Measurements from ENCODE around the gene ZNRF1.

The ZNRF1 gene

DNA sequence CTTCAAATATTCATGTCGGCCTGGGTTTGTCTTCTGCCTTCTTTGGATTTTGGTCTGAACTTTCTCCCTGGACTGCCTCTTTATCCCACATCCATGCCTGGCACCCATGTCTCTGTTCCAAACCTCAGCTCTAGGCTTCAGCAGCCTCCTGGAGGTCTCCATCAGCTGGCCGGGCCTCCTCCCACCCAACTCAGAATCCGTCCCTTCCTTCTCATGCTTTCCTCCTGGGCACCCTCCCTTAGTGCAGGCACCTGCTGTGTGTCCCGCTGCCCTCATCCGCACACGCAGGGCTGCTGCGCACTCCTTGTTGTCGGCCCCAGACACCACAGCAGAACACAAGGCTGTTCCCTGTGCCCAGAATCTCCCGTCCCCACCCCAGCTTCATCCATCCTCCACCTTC is 103.8 kb downstream of the ZNRF1 start:
- Histone ChIP-seq H3K9ac (ENCODE audit: low read depth in 1 of 2, low read length in 2 of 2) (no peak overlapping the region), H3K4me1 (ENCODE audit: control insufficient read depth in 1 of 2, insufficient read depth in 2 of 2, low read length in 2 of 2) (peaks cover 28 to 34% of the 10 kb centered on the region in 2 donors), H3K9me3 (ENCODE audit: control insufficient read depth in 1 of 2, low read length in 2 of 2) (no peaks in the 10 kb centered on the region), H3K4me3 (ENCODE audit: low read depth in 1 of 2, low read length in 2 of 2) (no peak overlapping the region), H3K36me3 (ENCODE audit: control insufficient read depth in 1 of 2, insufficient read depth in 2 of 2, low read length in 2 of 2) (peaks cover 0 to 14% of the 10 kb centered on the region in 2 donors), H3K27me3 (ENCODE audit: control insufficient read depth in 1 of 2, insufficient read depth in 2 of 2, low read length in 2 of 2) (no peaks in the 10 kb centered on the region), H3K27ac (ENCODE audit: low read depth, low read length) (no peak overlapping the region)

GRCh38 chr16:75103994-75104393 is 105.2 kb downstream of the ZNRF1 start:
- H3K4me3 ChIP-seq (ENCODE audit: low read depth in 1 of 2, low read length in 2 of 2) = no peak overlapping the region
- no peak overlapping the region for H3K27ac ChIP-seq (ENCODE audit: low read depth, low read length)
- no peaks in the 10 kb centered on the region for H3K27me3 ChIP-seq (ENCODE audit: control insufficient read depth in 1 of 2, insufficient read depth in 2 of 2, low read length in 2 of 2)
- no peak overlapping the region for H3K9ac ChIP-seq (ENCODE audit: low read depth in 1 of 2, low read length in 2 of 2)
- no peaks in the 10 kb centered on the region for H3K9me3 ChIP-seq (ENCODE audit: control insufficient read depth in 1 of 2, low read length in 2 of 2)
- H3K4me1 ChIP-seq (ENCODE audit: control insufficient read depth in 1 of 2, insufficient read depth in 2 of 2, low read length in 2 of 2) = peaks cover 27 to 28% of the 10 kb centered on the region in 2 donors
- H3K36me3 ChIP-seq (ENCODE audit: control insufficient read depth in 1 of 2, insufficient read depth in 2 of 2, low read length in 2 of 2) = peaks cover 0 to 14% of the 10 kb centered on the region in 2 donors

DNA sequence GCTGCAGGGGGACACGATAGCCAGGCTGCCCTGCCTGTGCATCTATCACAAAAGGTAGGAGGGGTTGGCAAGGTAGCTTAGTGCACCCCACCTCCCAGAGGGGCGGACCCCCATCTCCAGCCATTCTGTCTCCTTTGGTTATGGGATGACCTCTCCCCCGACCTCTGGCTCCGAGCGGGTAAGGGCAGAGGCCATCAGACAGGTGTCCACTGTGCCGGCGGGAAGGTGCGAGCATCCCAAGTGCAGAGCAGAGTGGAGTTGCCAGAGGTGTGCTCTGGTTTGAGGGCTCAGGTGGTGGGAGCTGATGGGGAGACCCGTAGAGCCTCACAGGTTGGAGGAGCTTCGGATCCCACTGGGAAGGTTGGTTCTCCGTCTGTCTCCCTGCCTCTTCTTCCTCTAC is 106.0 kb downstream of the ZNRF1 start:
- Histone ChIP-seq H3K27ac (ENCODE audit: low read depth, low read length) (no peak overlapping the region), H3K9me3 (ENCODE audit: control insufficient read depth in 1 of 2, low read length in 2 of 2) (no peaks in the 10 kb centered on the region), H3K4me1 (ENCODE audit: control insufficient read depth in 1 of 2, insufficient read depth in 2 of 2, low read length in 2 of 2) (peaks cover 30 to 31% of the 10 kb centered on the region in 2 donors), H3K27me3 (ENCODE audit: control insufficient read depth in 1 of 2, insufficient read depth in 2 of 2, low read length in 2 of 2) (no peaks in the 10 kb centered on the region), H3K36me3 (ENCODE audit: control insufficient read depth in 1 of 2, insufficient read depth in 2 of 2, low read length in 2 of 2) (peaks cover 0 to 14% of the 10 kb centered on the region in 2 donors), H3K4me3 (ENCODE audit: low read depth in 1 of 2, low read length in 2 of 2) (no peak overlapping the region), H3K9ac (ENCODE audit: low read depth in 1 of 2, low read length in 2 of 2) (no peak overlapping the region)

DNA sequence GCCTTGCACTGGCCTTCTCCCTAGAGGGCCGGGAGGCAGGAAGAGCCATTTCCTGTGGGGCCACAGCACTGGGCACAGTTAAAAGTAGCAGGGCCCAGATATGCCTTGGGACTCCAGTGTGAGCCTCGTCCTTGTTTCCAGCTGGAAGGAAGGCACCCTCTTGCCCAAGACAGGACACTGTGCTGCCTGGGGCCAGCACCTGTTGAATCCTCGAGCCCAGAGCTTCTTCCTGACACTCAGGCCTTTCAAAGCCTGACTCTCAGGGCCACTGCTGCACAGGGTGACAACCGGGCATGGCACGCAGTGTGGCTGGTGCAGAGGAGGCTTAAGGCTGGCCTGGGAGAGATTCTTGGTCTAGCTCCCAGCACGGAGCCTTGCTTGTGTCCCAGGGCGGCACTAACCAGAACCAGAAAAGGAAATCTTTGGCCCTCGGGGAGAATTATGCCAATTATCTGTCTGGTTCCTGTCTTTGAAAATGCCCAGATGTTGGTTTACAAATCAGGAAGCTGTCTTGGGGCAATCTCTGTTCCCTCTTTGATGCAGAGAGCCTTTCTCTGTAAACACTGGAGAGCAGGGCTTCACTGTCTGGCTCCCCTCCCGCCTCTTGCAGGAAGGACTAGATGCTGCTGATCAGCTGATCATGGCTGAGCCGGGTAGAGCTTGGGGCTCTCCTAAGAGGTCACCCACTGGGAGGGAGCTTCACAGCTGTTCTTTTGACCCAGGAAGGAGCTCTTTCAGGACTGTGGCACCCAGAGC is 106.7 kb downstream of the ZNRF1 start:
- Histone ChIP-seq H3K27me3 (ENCODE audit: control insufficient read depth in 1 of 2, insufficient read depth in 2 of 2, low read length in 2 of 2) (no peaks in the 10 kb centered on the region), H3K4me1 (ENCODE audit: control insufficient read depth in 1 of 2, insufficient read depth in 2 of 2, low read length in 2 of 2) (peaks cover 31 to 36% of the 10 kb centered on the region in 2 donors), H3K36me3 (ENCODE audit: control insufficient read depth in 1 of 2, insufficient read depth in 2 of 2, low read length in 2 of 2) (peaks cover 0 to 14% of the 10 kb centered on the region in 2 donors), H3K4me3 (ENCODE audit: low read depth in 1 of 2, low read length in 2 of 2) (no peak overlapping the region), H3K9ac (ENCODE audit: low read depth in 1 of 2, low read length in 2 of 2) (peak overlapping the region in 1 of 2 donors; percentile 25), H3K9me3 (ENCODE audit: control insufficient read depth in 1 of 2, low read length in 2 of 2) (no peaks in the 10 kb centered on the region), H3K27ac (ENCODE audit: low read depth, low read length) (no peak overlapping the region)

DNA sequence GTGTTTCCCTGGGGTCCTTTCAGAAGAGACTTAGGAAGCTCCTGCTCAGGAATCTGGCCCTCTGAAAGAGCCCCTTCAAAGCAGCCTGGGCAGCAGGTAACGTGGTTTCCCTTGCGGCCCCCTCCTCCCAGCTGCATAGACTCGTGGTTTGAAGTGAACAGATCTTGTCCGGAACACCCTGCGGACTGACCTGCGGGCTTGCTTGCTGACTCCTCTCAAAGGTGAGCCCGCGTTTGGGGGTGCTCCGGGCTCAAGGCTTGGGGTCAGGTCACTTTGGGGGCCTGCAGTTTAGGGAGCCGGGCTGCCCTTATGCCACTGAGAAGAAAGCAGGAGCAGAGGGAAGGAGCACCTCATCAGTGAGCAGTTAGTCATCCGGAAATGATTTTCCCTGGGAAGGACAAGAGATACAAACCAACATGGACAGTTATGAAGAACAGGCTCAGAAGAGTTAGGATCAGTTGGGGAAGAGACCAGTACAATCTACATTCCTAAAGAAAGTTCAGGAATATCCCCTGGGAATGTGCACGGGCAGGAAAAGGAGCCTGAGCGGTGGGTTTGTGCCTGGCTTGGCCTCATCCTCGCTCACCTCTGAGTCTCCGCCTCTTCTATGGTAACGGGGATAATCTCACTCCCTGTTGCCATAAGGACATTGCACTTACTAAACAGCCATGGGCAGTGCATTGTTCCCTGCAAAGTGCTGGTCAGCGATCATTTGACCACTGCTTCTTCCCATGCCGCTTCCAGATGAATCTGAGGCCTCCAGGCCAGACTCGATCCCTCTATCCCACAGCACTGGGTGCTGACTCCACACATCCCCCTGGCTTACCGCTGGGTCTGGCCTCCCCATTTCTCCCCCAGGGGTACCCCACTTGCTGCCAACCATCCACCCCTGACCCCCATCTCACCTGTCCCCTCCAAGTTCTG is 107.8 kb downstream of the ZNRF1 start:
- Histone ChIP-seq H3K9ac (ENCODE audit: low read depth in 1 of 2, low read length in 2 of 2) (no peak overlapping the region), H3K9me3 (ENCODE audit: control insufficient read depth in 1 of 2, low read length in 2 of 2) (no peaks in the 10 kb centered on the region), H3K27ac (ENCODE audit: low read depth, low read length) (no peak overlapping the region), H3K36me3 (ENCODE audit: control insufficient read depth in 1 of 2, insufficient read depth in 2 of 2, low read length in 2 of 2) (peaks cover 0 to 14% of the 10 kb centered on the region in 2 donors), H3K4me1 (ENCODE audit: control insufficient read depth in 1 of 2, insufficient read depth in 2 of 2, low read length in 2 of 2) (peaks cover 40 to 48% of the 10 kb centered on the region in 2 donors), H3K4me3 (ENCODE audit: low read depth in 1 of 2, low read length in 2 of 2) (no peak overlapping the region), H3K27me3 (ENCODE audit: control insufficient read depth in 1 of 2, insufficient read depth in 2 of 2, low read length in 2 of 2) (no peaks in the 10 kb centered on the region)

DNA sequence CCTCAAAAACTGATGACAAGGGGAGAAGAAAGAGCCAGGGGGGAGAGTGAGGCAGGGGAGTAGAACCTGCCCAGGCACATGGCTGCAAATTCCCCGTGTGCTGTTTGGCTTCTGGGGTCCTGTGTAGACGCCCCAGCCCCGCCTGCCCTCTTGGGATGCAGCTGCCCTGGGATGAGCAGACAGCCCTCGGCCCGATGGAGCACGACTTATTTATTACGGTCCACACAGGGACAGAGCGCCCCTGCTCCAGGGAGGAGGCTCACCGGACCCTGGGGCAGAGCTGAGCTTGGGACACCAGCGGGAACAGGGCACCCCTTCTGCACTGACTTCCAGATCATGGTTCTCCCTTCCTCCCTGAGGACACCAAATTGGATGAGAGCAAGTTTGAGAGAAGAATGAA is 108.7 kb downstream of the ZNRF1 start:
- H3K9ac ChIP-seq (ENCODE audit: low read depth in 1 of 2, low read length in 2 of 2) = no peak overlapping the region
- peaks cover 0 to 11% of the 10 kb centered on the region in 2 donors for H3K36me3 ChIP-seq (ENCODE audit: control insufficient read depth in 1 of 2, insufficient read depth in 2 of 2, low read length in 2 of 2)
- no peaks in the 10 kb centered on the region for H3K9me3 ChIP-seq (ENCODE audit: control insufficient read depth in 1 of 2, low read length in 2 of 2)
- H3K4me1 ChIP-seq (ENCODE audit: control insufficient read depth in 1 of 2, insufficient read depth in 2 of 2, low read length in 2 of 2) = peaks cover 40 to 52% of the 10 kb centered on the region in 2 donors
- H3K27ac ChIP-seq (ENCODE audit: low read depth, low read length) = no peak overlapping the region
- no peaks in the 10 kb centered on the region for H3K27me3 ChIP-seq (ENCODE audit: control insufficient read depth in 1 of 2, insufficient read depth in 2 of 2, low read length in 2 of 2)
- H3K4me3 ChIP-seq (ENCODE audit: low read depth in 1 of 2, low read length in 2 of 2) = no peak overlapping the region

GRCh38 chr16:75108792-75109731 is 110.2 kb downstream of the ZNRF1 start:
- Histone ChIP-seq H3K27ac (ENCODE audit: low read depth, low read length) (peak overlapping the region; percentile 68), H3K27me3 (ENCODE audit: control insufficient read depth in 1 of 2, insufficient read depth in 2 of 2, low read length in 2 of 2) (no peaks in the 10 kb centered on the region), H3K9me3 (ENCODE audit: control insufficient read depth in 1 of 2, low read length in 2 of 2) (no peaks in the 10 kb centered on the region), H3K4me1 (ENCODE audit: control insufficient read depth in 1 of 2, insufficient read depth in 2 of 2, low read length in 2 of 2) (peaks cover 45 to 62% of the 10 kb centered on the region in 2 donors), H3K4me3 (ENCODE audit: low read depth in 1 of 2, low read length in 2 of 2) (peak overlapping the region in 1 of 2 donors; percentile 1), H3K36me3 (ENCODE audit: control insufficient read depth in 1 of 2, insufficient read depth in 2 of 2, low read length in 2 of 2) (peaks cover 0 to 11% of the 10 kb centered on the region in 2 donors), H3K9ac (ENCODE audit: low read depth in 1 of 2, low read length in 2 of 2) (peak overlapping the region in 1 of 2 donors; percentile 45)

DNA sequence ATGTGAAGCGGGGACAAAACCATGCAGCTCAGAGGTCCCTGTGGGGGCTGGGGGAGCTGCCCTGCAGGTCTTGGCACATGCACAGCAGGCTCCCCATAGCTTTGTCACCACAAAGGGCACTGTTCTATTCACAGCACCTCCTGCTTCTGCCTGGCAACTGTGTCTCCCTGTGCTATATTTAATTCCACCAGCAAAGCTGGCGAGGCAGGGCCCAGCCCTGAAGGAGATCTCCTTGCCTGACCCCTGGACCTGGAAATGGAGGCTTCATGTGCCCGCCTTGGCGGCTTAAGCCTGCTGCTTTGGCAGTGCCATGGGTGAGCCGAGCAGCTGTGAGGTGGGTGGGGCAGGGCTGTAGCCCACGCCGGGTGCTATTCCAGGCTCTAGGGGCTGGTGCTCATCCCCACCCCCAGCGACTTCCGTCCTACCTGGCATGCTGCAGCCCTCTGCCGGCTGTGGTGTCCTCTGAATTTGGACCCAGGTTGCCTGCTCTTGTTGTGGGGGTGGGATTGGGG is 111.0 kb downstream of the ZNRF1 start:
- H3K4me1 ChIP-seq (ENCODE audit: control insufficient read depth in 1 of 2, insufficient read depth in 2 of 2, low read length in 2 of 2) = peaks cover 45 to 62% of the 10 kb centered on the region in 2 donors
- H3K36me3 ChIP-seq (ENCODE audit: control insufficient read depth in 1 of 2, insufficient read depth in 2 of 2, low read length in 2 of 2) = peaks cover 0 to 11% of the 10 kb centered on the region in 2 donors
- no peaks in the 10 kb centered on the region for H3K27me3 ChIP-seq (ENCODE audit: control insufficient read depth in 1 of 2, insufficient read depth in 2 of 2, low read length in 2 of 2)
- H3K4me3 ChIP-seq (ENCODE audit: low read depth in 1 of 2, low read length in 2 of 2) = peak overlapping the region in 1 of 2 donors; percentile 1
- no peaks in the 10 kb centered on the region for H3K9me3 ChIP-seq (ENCODE audit: control insufficient read depth in 1 of 2, low read length in 2 of 2)
- H3K9ac ChIP-seq (ENCODE audit: low read depth in 1 of 2, low read length in 2 of 2) = peak overlapping the region in 1 of 2 donors; percentile 45
- H3K27ac ChIP-seq (ENCODE audit: low read depth, low read length) = peak overlapping the region; percentile 68
